Measurements from ENCODE around the gene PLSCR2.

Gene PLSCR2

GRCh38 chr3:146390006-146390772 is 79.2 kb downstream of the PLSCR2 start:
- Histone ChIP-seq H3K4me2 (no peak overlapping the region), H3K4me1 (ENCODE audit: low read depth, poor library complexity, severe bottlenecking) (no peaks in the 10 kb centered on the region), H2AFZ (ENCODE audit: low read depth) (no peak overlapping the region), H3K9ac (no peak overlapping the region), H3K27ac (no peak overlapping the region), H3K4me3 (IDR thresholded peaks at IDR 0.05; ENCODE audit: insufficient read depth, low read depth, low read length) (no peak overlapping the region), H3K36me3 (ENCODE audit: insufficient read depth) (no peaks in the 10 kb centered on the region), H3K79me2 (ENCODE audit: insufficient read depth, low read depth) (no peaks in the 10 kb centered on the region), H3K27me3 (ENCODE audit: insufficient read depth, low read depth) (no peaks in the 10 kb centered on the region), H4K20me1 (ENCODE audit: insufficient read depth) (no peaks in the 10 kb centered on the region)
- TF ChIP-seq CTCF (conservative IDR thresholded peaks at IDR 0.05; ENCODE audit: low read depth, low read length): no peak

- Histone ChIP-seq H3K79me2 (ENCODE audit: insufficient read depth, low read depth) (no peaks in the 10 kb centered on the region), H3K9ac (no peak overlapping the region), H2AFZ (ENCODE audit: low read depth) (no peak overlapping the region), H3K4me3 (IDR thresholded peaks at IDR 0.05; ENCODE audit: insufficient read depth, low read depth, low read length) (no peak overlapping the region), H3K27ac (no peak overlapping the region), H3K4me1 (ENCODE audit: low read depth, poor library complexity, severe bottlenecking) (no peaks in the 10 kb centered on the region), H3K4me2 (no peak overlapping the region), H3K27me3 (ENCODE audit: insufficient read depth, low read depth) (no peaks in the 10 kb centered on the region), H4K20me1 (ENCODE audit: insufficient read depth) (no peaks in the 10 kb centered on the region), H3K36me3 (ENCODE audit: insufficient read depth) (no peaks in the 10 kb centered on the region)
- no peak for TF ChIP-seq CTCF (conservative IDR thresholded peaks at IDR 0.05; ENCODE audit: low read depth, low read length)
Measured at GRCh38 chr3:146387566-146387965, 81.8 kb downstream of the PLSCR2 start.

GRCh38 chr3:146386936-146387335 is 82.4 kb downstream of the PLSCR2 start:
- H4K20me1 ChIP-seq (ENCODE audit: insufficient read depth): no peaks in the 10 kb centered on the region
- no peak for TF ChIP-seq CTCF (conservative IDR thresholded peaks at IDR 0.05; ENCODE audit: low read depth, low read length)
- no peak overlapping the region for H2AFZ ChIP-seq (ENCODE audit: low read depth)
- H3K9ac ChIP-seq: no peak overlapping the region
- H3K27me3 ChIP-seq (ENCODE audit: insufficient read depth, low read depth): no peaks in the 10 kb centered on the region
- no peak overlapping the region for H3K27ac ChIP-seq
- no peaks in the 10 kb centered on the region for H3K79me2 ChIP-seq (ENCODE audit: insufficient read depth, low read depth)
- H3K4me1 ChIP-seq (ENCODE audit: low read depth, poor library complexity, severe bottlenecking): no peaks in the 10 kb centered on the region
- H3K36me3 ChIP-seq (ENCODE audit: insufficient read depth): no peaks in the 10 kb centered on the region
- H3K4me3 ChIP-seq (IDR thresholded peaks at IDR 0.05; ENCODE audit: insufficient read depth, low read depth, low read length): no peak overlapping the region
- no peak overlapping the region for H3K4me2 ChIP-seq

- TF ChIP-seq CTCF (conservative IDR thresholded peaks at IDR 0.05; ENCODE audit: low read depth, low read length): no peak
Measured at GRCh38 chr3:146384786-146385185, 84.6 kb downstream of the PLSCR2 start.

More at GRCh38 chr3:146384786-146385185, 84.6 kb downstream of the PLSCR2 start:
- H3K36me3 ChIP-seq (ENCODE audit: insufficient read depth): no peaks in the 10 kb centered on the region
- no peak overlapping the region for H3K9ac ChIP-seq
- H3K4me3 ChIP-seq (IDR thresholded peaks at IDR 0.05; ENCODE audit: insufficient read depth, low read depth, low read length): no peak overlapping the region
- no peak overlapping the region for H3K4me2 ChIP-seq
- H3K79me2 ChIP-seq (ENCODE audit: insufficient read depth, low read depth): no peaks in the 10 kb centered on the region
- no peaks in the 10 kb centered on the region for H3K27me3 ChIP-seq (ENCODE audit: insufficient read depth, low read depth)
- no peak overlapping the region for H2AFZ ChIP-seq (ENCODE audit: low read depth)
- H3K4me1 ChIP-seq (ENCODE audit: low read depth, poor library complexity, severe bottlenecking): no peaks in the 10 kb centered on the region
- no peaks in the 10 kb centered on the region for H4K20me1 ChIP-seq (ENCODE audit: insufficient read depth)
- H3K27ac ChIP-seq: no peak overlapping the region
